HCEC 1CT (cell line): ENCODE results near the gene RND3.

ENCODE experiments used
- DNase-seq: peaks from one replicate; pipeline ENCODE4 v3.0.0-alpha.2; 2017

The RND3 gene, protein sequence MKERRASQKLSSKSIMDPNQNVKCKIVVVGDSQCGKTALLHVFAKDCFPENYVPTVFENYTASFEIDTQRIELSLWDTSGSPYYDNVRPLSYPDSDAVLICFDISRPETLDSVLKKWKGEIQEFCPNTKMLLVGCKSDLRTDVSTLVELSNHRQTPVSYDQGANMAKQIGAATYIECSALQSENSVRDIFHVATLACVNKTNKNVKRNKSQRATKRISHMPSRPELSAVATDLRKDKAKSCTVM

DNA sequence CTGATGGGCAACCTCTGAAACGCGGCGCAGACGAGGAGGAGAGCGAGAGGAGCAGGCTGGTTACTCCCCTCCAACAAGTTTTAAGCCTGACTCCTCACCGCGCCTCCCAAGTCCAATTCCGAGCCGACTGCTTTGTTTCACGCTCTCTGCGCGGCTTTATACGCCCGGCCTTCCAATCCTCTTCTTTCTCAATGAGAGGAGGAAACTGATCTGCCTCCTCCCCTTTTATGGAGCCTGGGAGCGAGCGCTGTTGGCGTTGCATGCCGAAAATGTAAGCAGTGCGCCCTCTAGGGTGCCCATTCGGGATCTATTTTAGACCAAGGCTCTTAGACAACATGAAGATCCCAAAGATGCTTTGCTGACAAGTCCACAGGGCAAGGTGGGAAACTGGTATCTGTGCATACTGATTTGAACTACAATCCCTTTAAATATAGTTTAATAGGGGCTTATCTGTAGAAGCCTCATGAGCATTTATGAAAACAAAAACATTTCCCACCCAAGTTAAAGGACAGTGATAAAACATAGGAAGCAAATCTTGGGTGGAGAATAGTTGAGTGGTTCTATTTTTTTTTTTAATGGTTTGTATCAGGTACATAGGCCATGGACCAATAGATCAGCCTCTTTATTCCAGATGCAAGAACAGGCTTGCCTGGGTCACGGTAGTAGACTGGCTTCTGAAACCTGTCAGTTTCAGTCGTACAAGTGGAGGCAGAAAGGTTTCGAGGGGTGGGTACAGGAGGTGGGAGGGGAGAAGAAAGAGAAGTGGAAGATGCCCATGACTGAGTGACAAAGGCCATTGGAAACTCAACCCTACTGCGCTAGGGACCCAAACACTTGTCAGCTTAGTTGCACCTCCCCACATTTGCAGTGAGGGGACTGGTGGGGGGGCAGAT, at the start of gene RND3:
RND3 (minus strand) TSS at position 131 of the 893 bp plus-strand sequence. CDS start 250 bp downstream, outside the sequence.
- peak; percentile 98 for DNase-seq

DNA sequence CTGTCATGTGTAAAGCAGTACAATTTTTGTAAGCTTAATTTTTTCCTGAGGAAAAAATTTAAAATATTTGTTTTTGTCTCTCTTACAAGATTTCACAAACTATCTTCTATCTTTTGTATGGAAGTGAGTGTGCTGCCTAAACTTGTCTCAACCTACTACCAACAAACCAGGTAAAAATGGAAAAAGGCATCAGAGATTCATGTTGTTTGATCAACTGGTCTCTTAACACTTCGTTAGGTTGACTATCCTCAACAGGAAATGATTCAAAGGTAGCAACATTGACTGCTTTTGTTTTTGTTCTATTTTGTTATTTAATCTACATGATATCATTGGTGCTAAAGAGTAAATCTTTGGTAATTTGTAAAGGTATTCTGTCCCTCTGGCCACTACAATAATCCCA, 47.7 kb upstream of the RND3 start:
- no peak for DNase-seq

GRCh38 chr2:150532879-150533278, 45.4 kb upstream of the RND3 start:
- peak; percentile 86 for DNase-seq

DNA sequence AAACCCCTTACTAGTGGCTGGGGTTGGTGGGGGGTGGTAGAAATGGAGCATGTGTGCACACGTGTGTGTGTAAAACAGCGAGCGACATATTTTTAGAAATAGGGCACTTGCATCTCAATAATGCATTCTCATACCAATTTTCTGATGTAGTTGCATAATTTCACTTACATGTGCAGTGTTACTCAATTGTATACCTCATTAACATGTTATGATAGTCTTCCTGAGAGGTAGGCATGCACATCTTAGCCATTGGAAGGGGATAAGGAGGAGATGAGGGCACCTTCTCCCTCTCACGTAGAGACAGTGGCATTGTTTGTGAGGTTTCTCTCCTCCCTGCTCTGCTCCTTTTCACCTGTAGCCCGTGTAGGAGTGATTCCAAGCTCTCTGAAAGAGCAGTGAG, 44.6 kb upstream of the RND3 start:
- DNase-seq = no peak

DNA sequence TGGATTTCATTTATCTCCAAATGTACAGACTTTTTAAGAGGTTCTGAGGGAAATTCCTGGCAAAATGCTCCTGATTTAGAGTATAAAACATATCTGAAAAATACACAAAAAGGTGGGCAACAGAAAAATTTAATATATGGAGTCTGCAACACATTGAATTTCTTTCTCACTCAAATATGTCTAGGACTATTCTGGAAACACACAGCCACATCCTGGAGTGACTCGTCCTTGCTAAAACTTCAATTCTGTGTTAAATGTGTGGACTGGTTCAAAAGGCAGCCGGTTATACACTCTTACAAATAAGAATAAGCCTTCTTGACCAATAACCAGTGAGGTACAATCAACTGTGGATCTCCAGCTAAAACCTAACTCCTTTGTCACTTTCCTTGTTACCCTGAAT, 44.1 kb upstream of the RND3 start:
- DNase-seq = peak; percentile 52

GRCh38 chr2:150530168-150530567, 42.7 kb upstream of the RND3 start:
- no peak for DNase-seq

DNA sequence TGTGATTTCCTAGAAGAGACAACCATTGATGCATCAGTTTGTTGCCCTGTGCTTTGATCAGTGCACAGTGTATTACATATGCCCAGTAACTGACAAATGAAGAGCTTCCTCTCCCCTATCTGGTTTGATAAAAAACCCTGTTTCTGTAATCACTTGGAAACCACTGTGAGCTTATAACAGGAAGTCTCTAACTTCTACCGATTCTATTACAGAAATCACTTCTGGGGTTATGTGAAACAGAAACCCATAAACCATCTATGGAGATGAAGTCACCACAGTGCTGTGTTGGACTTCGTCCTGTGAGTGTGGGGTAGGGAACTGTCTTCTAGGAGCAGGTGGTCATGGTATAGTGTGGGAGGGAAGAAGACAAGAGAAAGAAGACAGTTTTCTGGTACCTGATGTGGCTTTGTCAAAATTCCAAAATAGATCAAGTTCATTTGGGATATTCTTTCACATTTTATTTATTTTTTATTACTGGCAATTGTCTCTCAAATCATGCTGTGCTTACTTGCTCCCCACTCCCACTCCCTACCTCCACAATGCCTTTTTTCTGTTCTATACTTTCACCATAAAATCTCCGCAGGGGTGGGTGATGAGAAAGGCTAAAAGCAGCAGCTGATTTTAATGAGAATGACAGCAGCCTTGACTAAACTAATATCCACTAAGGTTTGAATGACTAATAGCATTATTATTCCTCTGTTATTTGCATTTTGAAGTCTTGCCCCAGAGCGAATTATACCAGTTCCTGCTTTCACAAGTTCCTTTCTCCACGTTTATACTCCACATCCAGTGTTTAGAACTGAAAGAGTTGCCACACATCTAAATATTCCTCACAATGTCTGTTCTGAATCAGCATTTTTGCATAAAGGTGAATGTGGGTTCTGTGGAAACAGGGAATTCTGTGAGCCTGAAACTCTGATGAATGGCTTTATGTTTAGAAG, 41.7 kb upstream of the RND3 start:
- DNase-seq = peak; percentile 92

DNA sequence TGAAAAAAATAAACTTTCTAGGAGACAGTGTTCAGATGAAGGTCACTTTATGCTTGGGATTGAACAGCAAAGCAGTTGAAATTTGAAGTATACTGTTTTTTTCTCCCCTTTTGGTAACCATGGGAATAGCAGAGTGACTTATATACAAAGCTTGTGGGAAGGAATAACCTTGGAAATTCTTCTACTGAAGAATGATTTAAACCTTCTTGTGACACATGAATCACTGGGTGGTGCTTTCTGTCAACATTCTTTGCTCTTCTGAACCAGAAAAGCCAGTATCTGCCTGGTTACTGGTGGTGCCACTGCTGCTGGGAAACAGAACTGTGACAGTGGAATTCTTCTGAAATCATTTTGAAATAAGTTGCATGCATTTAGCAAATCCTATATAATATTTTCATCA, 39.4 kb upstream of the RND3 start:
- peak; percentile 95 for DNase-seq

GRCh38 chr2:150526006-150526405, 38.5 kb upstream of the RND3 start:
- no peak for DNase-seq

- DNase-seq = no peak
Observed at GRCh38 chr2:150522269-150522668, 34.8 kb upstream of the RND3 start.

GRCh38 chr2:150520887-150521664, 33.6 kb upstream of the RND3 start:
- DNase-seq = peak; percentile 44

DNA sequence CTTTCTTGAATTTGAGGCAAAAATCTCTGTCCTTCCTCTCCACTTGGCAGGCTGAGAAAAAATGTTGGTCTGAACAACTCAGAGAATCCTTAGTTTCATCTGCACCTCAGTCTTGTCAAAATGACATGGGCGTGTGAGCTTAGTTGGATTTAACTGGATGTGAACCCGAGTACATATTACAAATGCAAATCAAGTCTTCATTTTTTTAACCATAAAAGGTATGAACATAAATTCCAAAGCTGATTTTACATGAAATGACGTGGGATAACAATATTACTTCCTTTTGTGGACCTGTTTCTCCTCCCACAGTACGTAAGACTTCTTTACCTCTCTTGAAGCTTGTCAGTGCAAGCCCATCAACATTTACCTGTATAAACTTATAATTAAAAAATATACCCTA, 32.6 kb upstream of the RND3 start:
- DNase-seq = no peak

DNA sequence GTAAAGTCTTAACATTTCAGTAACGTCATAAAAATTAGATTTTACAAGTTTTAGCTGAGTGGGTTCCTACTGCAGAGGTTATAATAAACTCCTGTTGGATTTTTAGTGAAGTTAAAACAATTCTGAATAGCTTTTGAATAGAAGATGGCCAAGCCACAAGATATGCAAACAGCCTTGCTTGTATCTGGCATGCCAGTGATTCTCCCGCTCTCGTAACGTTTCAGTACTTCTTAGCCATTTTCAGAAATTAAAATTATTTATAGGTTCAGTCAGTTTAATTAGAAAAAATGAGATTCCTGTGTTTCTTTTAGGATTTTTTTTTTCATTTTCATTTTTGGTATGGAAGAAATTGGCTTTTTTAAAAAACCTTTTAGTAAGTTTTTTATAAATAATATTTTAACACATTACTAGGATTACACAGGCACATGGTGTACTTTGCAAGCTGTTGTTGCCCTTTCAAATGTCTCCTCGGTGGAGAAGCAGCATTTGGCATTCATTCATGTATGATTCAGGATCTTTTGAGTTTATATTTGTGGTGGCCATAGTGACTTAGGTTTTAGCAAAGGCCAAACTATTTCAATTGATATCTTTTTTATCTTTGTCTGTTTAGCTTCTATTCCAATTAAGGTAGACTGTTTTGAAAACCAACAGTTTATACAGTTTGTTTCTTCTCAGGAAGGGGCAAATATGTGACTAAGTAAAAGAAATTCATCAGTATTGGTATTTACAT, 30.6 kb upstream of the RND3 start:
- DNase-seq = peak; percentile 73

GRCh38 chr2:150513647-150514046, 26.2 kb upstream of the RND3 start:
- peak; percentile 83 for DNase-seq

DNA sequence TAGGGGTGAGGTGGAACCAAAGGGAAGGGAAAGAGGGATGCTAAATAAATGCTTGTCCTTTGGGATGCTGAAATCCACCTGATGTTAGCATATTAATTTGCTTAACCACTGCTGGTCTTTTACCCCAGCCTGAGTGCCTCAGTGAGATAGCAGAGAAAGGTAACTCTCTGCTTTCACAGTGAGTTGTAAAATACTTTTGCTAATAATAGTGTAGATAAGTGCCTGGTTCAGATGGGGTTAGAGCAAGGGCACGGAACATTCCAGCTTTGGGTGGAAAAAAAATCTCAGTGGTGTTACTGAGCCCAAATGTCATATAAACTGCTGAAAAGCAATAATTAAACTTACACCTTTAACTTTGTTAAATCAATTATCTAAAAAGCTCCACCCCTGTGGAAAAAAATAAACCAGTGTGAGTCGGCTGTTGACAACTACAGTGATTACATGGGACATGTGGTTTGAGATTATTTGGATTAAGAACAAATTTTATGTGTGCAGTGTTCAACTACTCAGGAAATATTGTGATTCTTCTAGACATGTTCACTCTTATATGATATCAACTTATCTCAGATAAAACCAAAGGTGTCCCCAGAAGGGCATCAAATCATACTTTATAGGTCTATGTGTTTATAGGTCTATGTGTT, 21.1 kb upstream of the RND3 start:
- DNase-seq = no peak

DNA sequence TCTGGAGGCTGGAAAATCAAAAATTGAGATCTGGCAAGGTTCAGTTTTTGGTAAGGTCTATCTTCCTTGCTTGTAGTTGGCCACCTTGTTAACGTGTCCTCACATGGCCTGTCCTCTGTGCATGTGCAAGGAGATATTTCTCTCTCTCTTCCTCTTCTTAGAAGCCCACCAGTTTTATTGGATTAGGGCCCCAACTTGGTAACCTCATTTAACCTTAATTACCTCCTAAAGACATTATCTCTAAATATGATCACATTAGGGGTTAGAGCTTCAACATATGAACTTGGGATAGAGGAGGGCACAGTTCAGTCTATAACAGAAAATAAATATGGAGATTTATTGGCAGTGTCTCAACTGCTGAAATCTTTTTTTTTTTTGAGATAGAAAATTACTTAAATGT, 19.6 kb upstream of the RND3 start:
- DNase-seq = no peak

GRCh38 chr2:150505178-150505577, 17.7 kb upstream of the RND3 start:
- no peak for DNase-seq

- DNase-seq = peak; percentile 97
Observed at GRCh38 chr2:150495993-150496627, 8.6 kb upstream of the RND3 start.

- DNase-seq = no peak
Observed at GRCh38 chr2:150495001-150495400, 7.5 kb upstream of the RND3 start.

DNA sequence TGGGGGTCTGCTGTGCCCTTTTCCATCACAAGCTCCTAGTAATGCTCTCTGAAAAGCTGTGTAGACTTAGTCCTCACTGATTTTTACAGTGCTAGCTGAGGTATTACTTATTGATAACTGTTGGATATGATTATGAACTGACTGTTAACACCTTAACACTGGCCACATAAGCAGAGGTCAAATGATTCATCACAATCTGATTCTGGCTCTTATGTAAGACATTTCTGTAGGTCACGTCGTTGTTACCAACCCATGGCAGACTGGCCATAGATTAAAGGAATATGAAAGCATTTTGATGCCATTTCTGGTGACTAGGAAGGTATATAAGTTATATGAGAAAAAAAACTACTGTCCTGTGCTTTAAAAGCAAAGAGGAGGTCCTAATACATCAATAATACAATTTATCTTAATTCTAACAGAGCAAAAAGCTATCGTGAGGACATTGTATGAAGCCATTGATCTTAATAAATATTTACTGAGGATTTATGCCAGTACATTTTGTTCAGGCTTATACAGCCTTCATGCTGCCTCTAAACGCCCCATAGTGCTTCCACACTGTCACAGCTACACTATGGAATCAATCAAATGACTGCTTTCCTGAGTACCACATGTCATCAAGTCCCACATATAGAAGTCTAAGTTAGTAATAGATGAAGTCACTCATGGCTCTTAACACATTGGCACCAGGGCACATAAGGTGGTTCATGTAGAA, 6.9 kb upstream of the RND3 start:
- DNase-seq = no peak
